Measurements from ENCODE around the gene TMEM59L.

TMEM59L gene

DNA sequence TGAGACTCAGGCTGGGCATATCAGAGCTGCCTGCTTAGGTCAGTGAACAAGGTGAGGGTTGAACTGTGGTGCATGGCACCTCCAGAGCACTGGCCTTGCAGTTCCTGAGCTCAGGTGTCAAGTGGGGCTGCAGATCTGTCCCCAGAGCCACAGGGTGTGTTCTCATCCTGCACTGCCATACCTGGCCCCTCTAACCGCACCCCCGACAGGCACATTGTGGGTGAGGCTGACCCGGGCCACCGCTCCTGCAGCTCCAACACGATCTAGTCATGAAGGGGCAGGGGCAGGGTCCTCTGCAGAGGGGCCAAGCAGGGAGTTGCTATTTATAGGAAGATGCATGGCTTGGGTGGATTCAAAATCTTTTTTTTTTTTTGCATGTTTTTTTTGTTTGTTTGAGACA lies 54.1 kb downstream of the TMEM59L start:
- TF ChIP-seq, protein P1, sequence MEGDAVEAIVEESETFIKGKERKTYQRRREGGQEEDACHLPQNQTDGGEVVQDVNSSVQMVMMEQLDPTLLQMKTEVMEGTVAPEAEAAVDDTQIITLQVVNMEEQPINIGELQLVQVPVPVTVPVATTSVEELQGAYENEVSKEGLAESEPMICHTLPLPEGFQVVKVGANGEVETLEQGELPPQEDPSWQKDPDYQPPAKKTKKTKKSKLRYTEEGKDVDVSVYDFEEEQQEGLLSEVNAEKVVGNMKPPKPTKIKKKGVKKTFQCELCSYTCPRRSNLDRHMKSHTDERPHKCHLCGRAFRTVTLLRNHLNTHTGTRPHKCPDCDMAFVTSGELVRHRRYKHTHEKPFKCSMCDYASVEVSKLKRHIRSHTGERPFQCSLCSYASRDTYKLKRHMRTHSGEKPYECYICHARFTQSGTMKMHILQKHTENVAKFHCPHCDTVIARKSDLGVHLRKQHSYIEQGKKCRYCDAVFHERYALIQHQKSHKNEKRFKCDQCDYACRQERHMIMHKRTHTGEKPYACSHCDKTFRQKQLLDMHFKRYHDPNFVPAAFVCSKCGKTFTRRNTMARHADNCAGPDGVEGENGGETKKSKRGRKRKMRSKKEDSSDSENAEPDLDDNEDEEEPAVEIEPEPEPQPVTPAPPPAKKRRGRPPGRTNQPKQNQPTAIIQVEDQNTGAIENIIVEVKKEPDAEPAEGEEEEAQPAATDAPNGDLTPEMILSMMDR (IDR thresholded peaks at IDR 0.05; ENCODE audit: low read depth, low read length, missing control alignments) = no peak
- H3K4me3 ChIP-seq (replicated peaks; ENCODE audit: low read depth, low read length) = no peak overlapping the region
- no peak for DNase-seq (ENCODE audit: extremely low read depth, low read depth)

DNA sequence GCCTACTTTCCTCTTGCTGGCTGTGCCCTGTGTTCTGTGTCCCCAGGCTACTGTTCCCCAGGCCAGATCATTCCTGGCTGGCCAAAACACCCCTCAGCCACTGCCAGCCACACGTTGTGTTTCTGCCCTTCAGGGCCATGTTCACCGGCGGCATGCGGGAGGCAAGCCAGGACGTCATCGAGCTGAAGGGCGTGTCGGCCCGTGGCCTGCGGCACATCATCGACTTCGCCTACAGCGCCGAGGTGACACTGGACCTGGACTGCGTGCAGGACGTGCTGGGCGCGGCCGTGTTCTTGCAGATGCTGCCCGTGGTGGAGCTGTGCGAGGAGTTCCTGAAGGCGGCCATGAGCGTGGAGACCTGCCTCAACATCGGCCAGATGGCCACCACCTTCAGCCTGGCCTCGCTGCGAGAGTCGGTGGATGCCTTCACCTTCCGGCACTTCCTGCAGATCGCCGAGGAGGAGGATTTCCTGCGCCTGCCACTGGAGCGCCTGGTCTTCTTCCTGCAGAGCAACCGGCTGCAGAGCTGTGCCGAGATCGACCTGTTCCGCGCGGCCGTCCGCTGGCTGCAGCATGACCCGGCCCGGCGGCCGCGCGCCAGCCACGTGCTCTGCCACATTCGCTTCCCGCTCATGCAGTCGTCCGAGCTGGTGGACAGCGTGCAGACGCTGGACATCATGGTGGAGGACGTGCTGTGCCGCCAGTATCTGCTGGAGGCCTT lies 55.0 kb downstream of the TMEM59L start:
- no peak overlapping the region for H3K4me3 ChIP-seq (replicated peaks; ENCODE audit: low read depth, low read length)
- TF ChIP-seq, protein P1 (IDR thresholded peaks at IDR 0.05; ENCODE audit: low read depth, low read length, missing control alignments) = no peak
- no peak for DNase-seq (ENCODE audit: extremely low read depth, low read depth)

DNA sequence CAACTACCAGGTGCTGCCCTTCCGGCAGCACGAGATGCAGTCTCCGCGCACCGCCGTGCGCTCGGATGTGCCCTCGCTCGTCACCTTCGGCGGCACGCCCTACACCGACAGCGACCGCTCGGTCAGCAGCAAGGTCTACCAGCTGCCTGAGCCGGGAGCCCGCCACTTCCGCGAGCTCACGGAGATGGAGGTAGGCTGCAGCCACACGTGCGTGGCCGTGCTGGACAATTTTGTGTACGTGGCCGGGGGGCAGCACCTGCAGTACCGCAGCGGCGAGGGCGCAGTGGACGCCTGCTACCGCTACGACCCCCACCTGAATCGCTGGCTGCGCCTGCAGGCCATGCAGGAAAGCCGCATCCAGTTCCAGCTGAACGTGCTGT lies 55.6 kb downstream of the TMEM59L start:
- TF ChIP-seq, protein P1 (IDR thresholded peaks at IDR 0.05; ENCODE audit: low read depth, low read length, missing control alignments) = no peak
- DNase-seq (ENCODE audit: extremely low read depth, low read depth) = no peak
- no peak overlapping the region for H3K4me3 ChIP-seq (replicated peaks; ENCODE audit: low read depth, low read length)

DNA sequence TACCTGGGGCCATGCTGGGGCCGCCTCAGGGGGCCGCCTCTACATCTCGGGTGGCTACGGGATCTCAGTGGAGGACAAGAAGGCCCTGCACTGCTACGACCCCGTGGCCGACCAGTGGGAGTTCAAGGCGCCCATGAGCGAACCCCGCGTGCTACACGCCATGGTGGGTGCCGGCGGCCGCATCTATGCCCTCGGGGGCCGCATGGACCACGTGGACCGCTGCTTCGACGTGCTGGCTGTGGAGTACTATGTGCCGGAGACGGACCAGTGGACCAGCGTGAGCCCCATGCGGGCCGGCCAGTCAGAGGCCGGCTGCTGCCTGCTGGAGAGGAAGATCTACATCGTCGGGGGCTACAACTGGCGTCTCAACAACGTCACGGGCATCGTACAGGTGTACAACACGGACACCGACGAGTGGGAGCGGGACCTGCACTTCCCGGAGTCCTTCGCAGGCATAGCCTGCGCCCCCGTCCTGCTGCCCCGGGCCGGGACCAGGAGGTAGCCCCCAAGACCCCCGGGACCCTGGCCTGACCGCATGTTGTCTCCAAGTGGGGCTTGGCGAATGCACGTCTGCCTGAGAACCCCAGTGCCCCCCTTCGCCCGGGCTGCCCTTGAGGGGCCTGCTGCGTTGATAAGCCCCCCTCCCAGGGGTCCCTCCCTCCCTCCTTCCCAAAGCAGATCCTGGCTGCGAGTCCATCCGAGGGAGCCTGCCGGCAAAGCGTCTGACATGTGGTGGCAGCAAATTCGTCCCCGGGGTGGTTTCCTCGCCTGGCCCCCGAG lies 56.3 kb downstream of the TMEM59L start:
- TF ChIP-seq, protein P1 (IDR thresholded peaks at IDR 0.05; ENCODE audit: low read depth, low read length, missing control alignments) = no peak
- DNase-seq (ENCODE audit: extremely low read depth, low read depth) = no peak
- no peak overlapping the region for H3K4me3 ChIP-seq (replicated peaks; ENCODE audit: low read depth, low read length)

DNA sequence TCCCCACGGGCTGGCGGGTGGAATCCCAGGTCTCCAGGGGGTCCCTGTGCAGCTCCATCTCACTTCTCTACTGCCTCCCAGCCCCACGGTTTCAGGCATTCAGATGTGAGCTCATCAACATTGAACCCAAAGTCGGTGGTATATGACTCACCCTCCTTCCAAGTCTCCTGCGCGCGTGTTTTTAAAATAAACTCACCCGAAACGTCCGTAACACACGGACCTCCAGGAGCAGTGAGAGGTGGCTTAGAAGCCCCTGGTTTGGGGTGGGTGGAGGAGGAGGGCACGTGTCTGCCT lies 56.8 kb downstream of the TMEM59L start:
- TF ChIP-seq, protein P1 (IDR thresholded peaks at IDR 0.05; ENCODE audit: low read depth, low read length, missing control alignments) = no peak
- no peak for DNase-seq (ENCODE audit: extremely low read depth, low read depth)
- no peak overlapping the region for H3K4me3 ChIP-seq (replicated peaks; ENCODE audit: low read depth, low read length)

DNA sequence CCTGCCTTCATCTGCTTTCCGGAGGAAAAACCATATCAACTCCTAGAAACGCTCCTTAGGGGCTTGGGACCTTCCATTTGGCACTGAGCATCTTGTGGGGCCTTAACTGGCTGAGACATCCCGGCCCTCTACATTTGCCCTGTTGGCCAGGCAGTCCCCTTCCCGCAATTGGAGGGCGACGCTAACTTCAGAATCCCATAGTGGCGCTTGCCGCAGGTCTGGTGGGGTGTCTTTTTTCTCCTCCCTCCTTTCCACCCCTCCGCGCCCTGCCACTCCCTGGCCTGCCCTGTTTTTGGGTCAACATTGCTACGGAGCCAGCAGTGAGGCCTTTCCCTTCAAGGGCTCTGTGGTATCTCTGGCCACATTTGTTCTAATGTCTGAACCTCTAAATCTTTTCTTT lies 57.2 kb downstream of the TMEM59L start:
- TF ChIP-seq, protein P1 (IDR thresholded peaks at IDR 0.05; ENCODE audit: low read depth, low read length, missing control alignments) = no peak
- DNase-seq (ENCODE audit: extremely low read depth, low read depth) = no peak
- no peak overlapping the region for H3K4me3 ChIP-seq (replicated peaks; ENCODE audit: low read depth, low read length)
